Karpas-422 (cell line): ENCODE data around the gene ANKRD23. TPM values are rescaled to one million over a fixed set of nuclear protein-coding genes. Genes with fewer than 3 reads are reported as not detected.
"Not testable (repeated sequence)": the region's sequence is repeated elsewhere in the genome, so short reads cannot be mapped to it uniquely, and the experiment has no call there.

Experiments
- DNase-seq: peaks from one replicate; pipeline ENCODE4 v3.0.0-alpha.2; 2015
- H2AFZ ChIP-seq: fragments of 200-600 bp; sonication (generic); 2 replicates; pipeline ENCODE4 v1.6.1; 2014; ENCODE audit warnings: antibody characterized with exemption, low read length, mixed read lengths
- H3K27ac ChIP-seq: fragments of 200-600 bp; sonication (generic); 2 replicates; pipeline ENCODE4 v1.5.1; 2014; ENCODE audit warnings: mild to moderate bottlenecking, low read length, moderate library complexity
- H3K27me3 ChIP-seq: fragments of 200-600 bp; sonication (generic); 2 replicates; pipeline ENCODE4 v1.6.1; 2014; ENCODE audit warnings: low read length, mixed read lengths
- H3K36me3 ChIP-seq: fragments of 200-600 bp; sonication (generic); 2 replicates; pipeline ENCODE4 v1.6.1; 2014; ENCODE audit warnings: low read length, mixed read lengths; ENCODE audit not compliant: insufficient read depth
- H3K4me1 ChIP-seq: fragments of 200-600 bp; sonication (generic); 2 replicates; pipeline ENCODE4 v1.6.1; 2014; ENCODE audit warnings: mild to moderate bottlenecking, low read length, mixed read lengths
- H3K4me2 ChIP-seq: fragments of 200-600 bp; sonication (generic); 2 replicates; pipeline ENCODE4 v1.6.1; 2014; ENCODE audit warnings: low read length, low read depth, mild to moderate bottlenecking; ENCODE audit not compliant: poor library complexity, severe bottlenecking
- H3K4me3 ChIP-seq: fragments of 200-600 bp; sonication (generic); 2 replicates; pipeline ENCODE4 v1.5.1; 2014; ENCODE audit warnings: mild to moderate bottlenecking, antibody characterized with exemption, low read length, mixed read lengths
- H3K79me2 ChIP-seq: fragments of 200-600 bp; sonication (generic); 2 replicates; pipeline ENCODE4 v1.6.1; 2014; ENCODE audit warnings: mild to moderate bottlenecking, low read length, mixed read lengths
- H3K9ac ChIP-seq: fragments of 200-600 bp; sonication (generic); 2 replicates; pipeline ENCODE4 v1.6.0; 2014; ENCODE audit warnings: low read length
- H3K9me2 ChIP-seq: fragments of 200-600 bp; sonication (generic), shearing (Covaris generic); replicated peaks from 2 replicates; pipeline ENCODE4 v1.6.0; 2014; ENCODE audit warnings: mild to moderate bottlenecking, low read length, moderate library complexity; ENCODE audit not compliant: insufficient read depth
- H3K9me3 ChIP-seq: fragments of 300-700, 200-600 bp; sonication (generic); 2 replicates; pipeline ENCODE4 v1.6.1; 2014; ENCODE audit warnings: low read length, mixed read lengths
- H4K20me1 ChIP-seq: fragments of 200-600 bp; sonication (generic); 2 replicates; pipeline ENCODE4 v1.6.1; 2014; ENCODE audit warnings: mild to moderate bottlenecking, antibody characterized with exemption, low read length, low read depth; ENCODE audit not compliant: insufficient read depth
- total RNA-seq: library from RNA; depleted of rRNA; stranded (reverse); fragments of >200 nt; shearing (Covaris generic); gene quantifications from 2 replicates; pipeline ENCODE4 v1.2.3, GENCODE V29; 2014; ENCODE audit warnings: low replicate concordance

Gene ANKRD23
- total RNA-seq, 1 experiment from 2014 or later: 1.6 TPM

DNA sequence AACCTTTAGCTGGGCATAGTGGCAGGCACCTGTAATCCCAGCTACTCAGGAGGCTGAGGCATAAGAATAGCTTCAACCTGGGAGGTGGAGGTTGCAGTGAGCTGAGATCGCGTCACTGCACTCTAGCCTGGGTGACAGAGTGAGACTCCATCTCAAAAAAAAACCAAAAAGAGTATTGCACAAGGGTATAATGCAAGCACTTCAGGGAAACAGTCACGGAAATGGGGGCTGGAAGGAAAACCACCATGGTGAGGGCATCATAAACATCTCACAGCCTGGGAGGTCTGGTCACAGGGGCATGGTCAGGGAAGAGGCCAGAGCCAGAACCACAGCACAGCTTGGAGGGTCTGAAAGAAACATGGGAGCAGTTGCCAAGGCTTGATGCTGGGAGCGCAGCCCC, 19.2 kb upstream of the ANKRD23 start:
- H3K4me2 ChIP-seq, H3K9me2 ChIP-seq, H3K79me2 ChIP-seq, H3K27ac ChIP-seq, H3K9ac ChIP-seq, H3K4me3 ChIP-seq, DNase-seq, H3K36me3 ChIP-seq, H2AFZ ChIP-seq, H3K9me3 ChIP-seq, H4K20me1 ChIP-seq, H3K27me3 ChIP-seq: not testable (repeated sequence)
- H3K4me1 ChIP-seq: peaks cover 14% of the 10 kb centered on the region

DNA sequence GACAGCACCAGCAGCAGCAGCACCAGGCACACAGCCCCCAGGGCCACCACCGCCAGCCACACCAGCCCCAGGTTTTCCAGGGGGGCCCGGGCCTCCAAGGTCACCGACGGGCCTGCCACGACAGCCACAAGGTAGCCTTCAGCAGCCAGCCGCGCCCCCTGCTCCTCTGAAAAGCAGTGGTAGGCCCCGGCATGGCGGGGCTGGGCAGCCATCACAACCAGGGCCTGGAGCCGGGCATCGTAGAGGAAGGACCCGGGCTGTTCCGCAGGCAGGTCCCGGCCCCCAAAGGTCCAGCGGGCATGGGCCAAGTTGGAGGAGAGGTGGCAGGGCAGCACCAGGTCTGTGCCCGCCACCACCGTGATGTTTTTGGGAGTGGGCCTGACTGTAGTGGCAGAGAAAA, 17.3 kb upstream of the ANKRD23 start:
- peaks cover 17% of the 10 kb centered on the region for H3K79me2 ChIP-seq
- H3K36me3 ChIP-seq: no peaks in the 10 kb centered on the region
- H3K27me3 ChIP-seq: no peaks in the 10 kb centered on the region
- no peaks in the 10 kb centered on the region for H4K20me1 ChIP-seq
- no peak for DNase-seq
- H3K9me3 ChIP-seq: no peaks in the 10 kb centered on the region
- peaks cover 15% of the 10 kb centered on the region for H3K4me1 ChIP-seq
- no peak overlapping the region for H3K27ac ChIP-seq
- H3K4me2 ChIP-seq: no peak overlapping the region
- H2AFZ ChIP-seq: no peak overlapping the region
- no peak overlapping the region for H3K4me3 ChIP-seq
- H3K9me2 ChIP-seq: no peaks in the 10 kb centered on the region
- no peak overlapping the region for H3K9ac ChIP-seq

- H3K4me3 ChIP-seq: no peak overlapping the region
- no peaks in the 10 kb centered on the region for H3K9me3 ChIP-seq
- H3K4me2 ChIP-seq: no peak overlapping the region
- H3K4me1 ChIP-seq: peaks cover 17% of the 10 kb centered on the region
- no peak overlapping the region for H2AFZ ChIP-seq
- H3K27ac ChIP-seq: no peak overlapping the region
- DNase-seq: no peak
- H3K79me2 ChIP-seq: peaks cover 23% of the 10 kb centered on the region
- no peak overlapping the region for H3K9ac ChIP-seq
- H3K36me3 ChIP-seq: no peaks in the 10 kb centered on the region
- H3K9me2 ChIP-seq: no peaks in the 10 kb centered on the region
- no peaks in the 10 kb centered on the region for H3K27me3 ChIP-seq
- no peaks in the 10 kb centered on the region for H4K20me1 ChIP-seq
Observed at GRCh38 chr2:96860065-96861029, 16.5 kb upstream of the ANKRD23 start.

GRCh38 chr2:96859681-96860064, 15.9 kb upstream of the ANKRD23 start:
- Histone ChIP-seq H2AFZ (no peak overlapping the region), H3K4me2 (no peak overlapping the region), H3K9ac (no peak overlapping the region), H3K27me3 (no peaks in the 10 kb centered on the region), H3K79me2 (peaks cover 29% of the 10 kb centered on the region), H3K36me3 (no peaks in the 10 kb centered on the region), H3K9me2 (no peaks in the 10 kb centered on the region), H3K27ac (no peak overlapping the region), H4K20me1 (no peaks in the 10 kb centered on the region), H3K9me3 (no peaks in the 10 kb centered on the region), H3K4me3 (no peak overlapping the region), H3K4me1 (peaks cover 17% of the 10 kb centered on the region)
- DNase-seq: no peak

DNA sequence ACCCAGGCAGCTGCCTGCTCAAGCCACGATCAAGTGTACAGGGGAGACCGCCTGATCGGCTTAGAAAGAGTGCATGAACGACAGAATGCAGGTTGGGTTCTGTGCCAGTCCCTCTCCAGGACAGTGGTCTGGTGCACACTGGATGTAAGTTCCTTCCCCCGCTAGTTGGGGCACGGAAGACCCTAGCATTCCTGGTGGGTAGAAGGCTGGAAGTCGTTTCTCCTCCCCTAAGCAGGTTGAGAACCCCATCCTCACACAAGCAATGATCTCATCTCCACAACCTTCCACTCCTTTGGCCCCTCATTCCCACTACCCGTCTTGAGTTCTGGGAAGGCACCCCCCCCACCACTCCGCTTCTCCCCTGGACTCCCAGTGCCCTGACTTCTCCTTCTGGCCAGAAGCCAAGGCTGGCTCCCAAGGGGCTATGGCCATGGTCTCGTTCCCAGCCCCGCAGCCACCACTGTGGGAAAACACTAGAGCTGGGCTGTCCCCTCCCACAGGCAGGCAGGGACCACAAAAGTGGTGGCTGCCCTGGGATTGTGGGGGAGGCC, 15.4 kb upstream of the ANKRD23 start:
- DNase-seq: no peak
- Histone ChIP-seq H3K4me3 (no peak overlapping the region), H3K27ac (no peak overlapping the region), H3K9me2 (no peaks in the 10 kb centered on the region), H3K9ac (no peak overlapping the region), H4K20me1 (no peaks in the 10 kb centered on the region), H3K27me3 (no peaks in the 10 kb centered on the region), H3K9me3 (no peaks in the 10 kb centered on the region), H3K79me2 (peaks cover 34% of the 10 kb centered on the region), H3K36me3 (no peaks in the 10 kb centered on the region; the same call in 1 of the 2 replicates), H3K4me1 (peaks cover 17% of the 10 kb centered on the region), H3K4me2 (no peak overlapping the region), H2AFZ (no peak overlapping the region)

GRCh38 chr2:96857667-96858372, 14.0 kb upstream of the ANKRD23 start, which contains the start of gene ANKRD39:
Gene ANKRD39 (minus strand): TSS chr2:96858016. CDS start chr2:96857987, 29 bp downstream.
- H3K4me1 ChIP-seq: peaks cover 17% of the 10 kb centered on the region
- peak within 1 kb of the TSS; percentile 90 for H2AFZ ChIP-seq
- H3K4me2 ChIP-seq: peak within 1 kb of the TSS; percentile 91

GRCh38 chr2:96856776-96857666, 13.2 kb upstream of the ANKRD23 start:
- H3K27me3 ChIP-seq: no peaks in the 10 kb centered on the region
- no peaks in the 10 kb centered on the region for H4K20me1 ChIP-seq
- H3K79me2 ChIP-seq: peaks cover 35% of the 10 kb centered on the region
- H3K4me1 ChIP-seq: peaks cover 17% of the 10 kb centered on the region
- H3K4me3 ChIP-seq: peak overlapping the region; percentile 86
- no peaks in the 10 kb centered on the region for H3K9me2 ChIP-seq
- H3K4me2 ChIP-seq: peak overlapping the region; percentile 91
- H3K27ac ChIP-seq: peak overlapping the region; percentile 81
- H3K9ac ChIP-seq: peak overlapping the region; percentile 97
- H3K36me3 ChIP-seq: no peaks in the 10 kb centered on the region; the same call in 1 of the 2 replicates
- DNase-seq: peak; percentile 79
- H2AFZ ChIP-seq: peak overlapping the region; percentile 90
- H3K9me3 ChIP-seq: no peaks in the 10 kb centered on the region

More at GRCh38 chr2:96857667-96858372, 14.0 kb upstream of the ANKRD23 start, which contains the start of gene ANKRD39:
- H3K27ac ChIP-seq: peak within 1 kb of the TSS; percentile 81
- peaks cover 35% of the 10 kb centered on the region for H3K79me2 ChIP-seq
- no peaks in the 10 kb centered on the region for H3K9me2 ChIP-seq
- peak; percentile 99 for DNase-seq
- no peaks in the 10 kb centered on the region; the same call in 1 of the 2 replicates for H3K36me3 ChIP-seq
- H4K20me1 ChIP-seq: no peaks in the 10 kb centered on the region
- H3K9ac ChIP-seq: peak within 1 kb of the TSS; percentile 97
- no peaks in the 10 kb centered on the region for H3K9me3 ChIP-seq
- peak within 1 kb of the TSS; percentile 86 for H3K4me3 ChIP-seq
- H3K27me3 ChIP-seq: no peaks in the 10 kb centered on the region
